ENCODE data around the gene APCDD1L. TPM values are rescaled to one million over a fixed set of nuclear protein-coding genes. Genes with fewer than 3 reads are reported as not detected.

The APCDD1L gene
- total RNA-seq, 3 donors from 2014 or later = 0.73 to 2.0 TPM; not detected in 1

GRCh38 chr20:58551631-58552030 is 36.4 kb upstream of the APCDD1L start:
- H3K9me3 ChIP-seq = no peaks in the 10 kb centered on the region
- intact Hi-C loops (cut with DNase I; ENCODE audit: low total_unique reads) = no loop called here
- no peaks in the 10 kb centered on the region for H3K36me3 ChIP-seq
- no peaks in the 10 kb centered on the region for H3K27me3 ChIP-seq
- H3K4me1 ChIP-seq = no peaks in the 10 kb centered on the region
- TF ChIP-seq CTCF (IDR thresholded peaks at IDR 0.05) (no peak), POLR2AphosphoS5 (IDR thresholded peaks at IDR 0.05) (no peak), POLR2A (IDR thresholded peaks at IDR 0.05) (no peak)
- H3K27ac ChIP-seq = no peak overlapping the region
- H3K4me3 ChIP-seq = no peak overlapping the region
- peak in 1 of 2 donors; percentile 38 for DNase-seq (ENCODE audit: low spot score in 2 of 2)

- Histone ChIP-seq H3K4me1 (no peaks in the 10 kb centered on the region), H3K27me3 (no peaks in the 10 kb centered on the region), H3K9me3 (no peaks in the 10 kb centered on the region), H3K27ac (peak overlapping the region in 1 of 2 donors; percentile 29), H3K36me3 (no peaks in the 10 kb centered on the region), H3K4me3 (no peak overlapping the region)
- TF ChIP-seq POLR2AphosphoS5 (IDR thresholded peaks at IDR 0.05) (no peak), CTCF (IDR thresholded peaks at IDR 0.05) (no peak), POLR2A (IDR thresholded peaks at IDR 0.05) (no peak)
- intact Hi-C loops (cut with DNase I; ENCODE audit: low total_unique reads) = no loop called here
- peak; percentile 22 to 51 for DNase-seq (ENCODE audit: low spot score in 2 of 2)
These were observed 35.3 kb upstream of the APCDD1L start for GRCh38 chr20:58550275-58551059.

GRCh38 chr20:58549231-58550209 is 34.3 kb upstream of the APCDD1L start:
- intact Hi-C loops (cut with DNase I; ENCODE audit: low total_unique reads) = no loop called here
- Histone ChIP-seq H3K36me3 (no peaks in the 10 kb centered on the region), H3K4me1 (no peaks in the 10 kb centered on the region), H3K9me3 (no peaks in the 10 kb centered on the region), H3K27me3 (no peaks in the 10 kb centered on the region), H3K27ac (no peak overlapping the region), H3K4me3 (no peak overlapping the region)
- DNase-seq (ENCODE audit: low spot score in 2 of 2) = peak in 1 of 2 donors; percentile 24
- TF ChIP-seq CTCF (IDR thresholded peaks at IDR 0.05) (no peak), POLR2A (IDR thresholded peaks at IDR 0.05) (no peak), POLR2AphosphoS5 (IDR thresholded peaks at IDR 0.05) (no peak)

- Histone ChIP-seq H3K9me3 (no peaks in the 10 kb centered on the region), H3K36me3 (no peaks in the 10 kb centered on the region), H3K27me3 (no peaks in the 10 kb centered on the region), H3K4me3 (no peak overlapping the region), H3K27ac (no peak overlapping the region), H3K4me1 (no peaks in the 10 kb centered on the region)
- no peak for DNase-seq (ENCODE audit: low spot score in 2 of 2)
- no peak for TF ChIP-seq POLR2A (IDR thresholded peaks at IDR 0.05)
- no peak for TF ChIP-seq CTCF (IDR thresholded peaks at IDR 0.05)
- no peak for TF ChIP-seq POLR2AphosphoS5 (IDR thresholded peaks at IDR 0.05)
- intact Hi-C loops (cut with DNase I; ENCODE audit: low total_unique reads) = no loop called here
These were observed 32.6 kb upstream of the APCDD1L start for GRCh38 chr20:58547623-58548475.

All from breast epithelium (tissue), 4 donors.